ENCODE results near the gene C8A.

C8A gene

GRCh38 chr1:56953386-56953785 is 98.8 kb downstream of the C8A start:
- in situ Hi-C loops (cut with HindIII; ENCODE audit: low sequenced_read_pairs), result no loop called here
- no peak for TF ChIP-seq CTCF (IDR thresholded peaks at IDR 0.05; ENCODE audit: low read depth, low read length, missing control alignments)
- no peak overlapping the region for H3K4me3 ChIP-seq (ENCODE audit: low read depth, low read length)
- no peak for DNase-seq (ENCODE audit: low read depth)

GRCh38 chr1:56954664-56955063 is 100.1 kb downstream of the C8A start:
- TF ChIP-seq CTCF (IDR thresholded peaks at IDR 0.05; ENCODE audit: low read depth, low read length, missing control alignments), result no peak
- H3K4me3 ChIP-seq (ENCODE audit: low read depth, low read length), result no peak overlapping the region
- DNase-seq (ENCODE audit: low read depth), result no peak
- in situ Hi-C loops (cut with HindIII; ENCODE audit: low sequenced_read_pairs), result no loop called here

GRCh38 chr1:56957931-56958330 is 103.3 kb downstream of the C8A start:
- in situ Hi-C loops (cut with HindIII; ENCODE audit: low sequenced_read_pairs), result no loop called here
- no peak overlapping the region for H3K4me3 ChIP-seq (ENCODE audit: low read depth, low read length)
- no peak for DNase-seq (ENCODE audit: low read depth)
- TF ChIP-seq CTCF (IDR thresholded peaks at IDR 0.05; ENCODE audit: low read depth, low read length, missing control alignments), result no peak

GRCh38 chr1:56958526-56958925 is 103.9 kb downstream of the C8A start:
- DNase-seq (ENCODE audit: low read depth), result no peak
- H3K4me3 ChIP-seq (ENCODE audit: low read depth, low read length), result no peak overlapping the region
- in situ Hi-C loops (cut with HindIII; ENCODE audit: low sequenced_read_pairs), result no loop called here
- TF ChIP-seq CTCF (IDR thresholded peaks at IDR 0.05; ENCODE audit: low read depth, low read length, missing control alignments), result no peak

GRCh38 chr1:56961426-56961825 is 106.8 kb downstream of the C8A start:
- no peak for DNase-seq (ENCODE audit: low read depth)
- no peak for TF ChIP-seq CTCF (IDR thresholded peaks at IDR 0.05; ENCODE audit: low read depth, low read length, missing control alignments)
- no peak overlapping the region for H3K4me3 ChIP-seq (ENCODE audit: low read depth, low read length)
- in situ Hi-C loops (cut with HindIII; ENCODE audit: low sequenced_read_pairs), result no loop called here

- no peak overlapping the region for H3K4me3 ChIP-seq (ENCODE audit: low read depth, low read length)
- DNase-seq (ENCODE audit: low read depth), result no peak
- no peak for TF ChIP-seq CTCF (IDR thresholded peaks at IDR 0.05; ENCODE audit: low read depth, low read length, missing control alignments)
- in situ Hi-C loops (cut with HindIII; ENCODE audit: low sequenced_read_pairs), result no loop called here
Observed at GRCh38 chr1:56963667-56964066, 109.1 kb downstream of the C8A start.
